Naive thymus-derived CD4-positive, alpha-beta T cell (primary cell): Measurements from ENCODE around the gene RNASE11. TPM values are rescaled to one million over a fixed set of nuclear protein-coding genes. Genes with fewer than 3 reads are reported as not detected.

Experiments used
- ATAC-seq: fragments of 150-1000 bp; cut with Tn5 transposase; 2 replicates; pipeline ENCODE4 v1.10.0; 2021; ENCODE audit warnings: mild to moderate bottlenecking, moderate library complexity
- CTCF ChIA-PET: fragments of 350-600 bp; sonication (Branson Sonifier 250); formaldehyde crosslinking; loops from one replicate; lab custom pipeline; 2021; ENCODE audit warnings: antibody characterized with exemption; lab: Charles Lee
- POLR2A ChIA-PET: fragments of 350-600 bp; sonication (Branson Sonifier 250); formaldehyde crosslinking; loops from one replicate; lab custom pipeline; 2021; ENCODE audit warnings: antibody characterized with exemption, inconsistent platforms; lab: Charles Lee
- DNase-seq, 9 donors: peaks; one replicate each; pipeline versions ENCODE4 v3.0.0 to v3.0.0-alpha.2; 2020 to 2022; ENCODE audit warnings: mixed read lengths in 1 of 9
- H3K27ac ChIP-seq: one replicate; pipeline ENCODE4 v1.7.0; 2013; ENCODE audit warnings: mild to moderate bottlenecking, low read depth, low read length, moderate library complexity
- H3K27me3 ChIP-seq, 2 donors: one replicate each; pipeline ENCODE4 v1.7.0; 2013; ENCODE audit warnings: low read length in 2 of 2, mild to moderate bottlenecking in 2 of 2, moderate library complexity in 2 of 2; ENCODE audit not compliant: control insufficient read depth in 2 of 2, insufficient read depth in 2 of 2
- H3K36me3 ChIP-seq, 3 experiments: 1 replicate in 2 of 3; 2 replicates in 1 of 3; pipeline ENCODE4 v1.7.0; 2013; ENCODE audit warnings: low read length in 3 of 3, mild to moderate bottlenecking in 3 of 3, moderate library complexity in 1 of 3; ENCODE audit not compliant: insufficient read depth in 3 of 3, control insufficient read depth in 2 of 3
- H3K4me1 ChIP-seq, 2 donors: one replicate each; pipeline ENCODE4 v1.7.0; 2013; ENCODE audit warnings: low read length in 2 of 2, mild to moderate bottlenecking in 2 of 2, moderate library complexity in 1 of 2; ENCODE audit not compliant: control insufficient read depth in 2 of 2, insufficient read depth in 2 of 2
- H3K4me3 ChIP-seq: 2 replicates; pipeline ENCODE4 v1.7.0; 2013; ENCODE audit warnings: mild to moderate bottlenecking, low read length
- H3K9me3 ChIP-seq, 3 experiments: 1 replicate in 2 of 3; 2 replicates in 1 of 3; pipeline ENCODE4 v1.7.0; 2013; ENCODE audit warnings: low read length in 3 of 3; ENCODE audit not compliant: control insufficient read depth in 2 of 3
- H3K27ac Mint-ChIP-seq, 9 donors: one replicate each; pipeline ENCODE4 v1.8.0; 2020 to 2022; ENCODE audit warnings: mixed read lengths in 9 of 9, mild to moderate bottlenecking in 8 of 9, moderate library complexity in 5 of 9, inconsistent platforms in 2 of 9
- H3K27me3 Mint-ChIP-seq, 5 donors: one replicate each; pipeline ENCODE4 v1.8.0; 2021 to 2022; ENCODE audit warnings: mixed read lengths in 5 of 5, mild to moderate bottlenecking in 1 of 5
- H3K36me3 Mint-ChIP-seq, 5 donors: one replicate each; pipeline ENCODE4 v1.8.0; 2020 to 2022; ENCODE audit warnings: mixed read lengths in 5 of 5, mild to moderate bottlenecking in 3 of 5, inconsistent platforms in 1 of 5
- H3K4me1 Mint-ChIP-seq, 7 donors: one replicate each; pipeline ENCODE4 v1.8.0; 2020 to 2022; ENCODE audit warnings: mixed read lengths in 7 of 7, mild to moderate bottlenecking in 3 of 7, inconsistent platforms in 1 of 7
- H3K4me3 Mint-ChIP-seq, 10 donors: one replicate each; pipeline ENCODE4 v1.8.0; 2020 to 2022; ENCODE audit warnings: mild to moderate bottlenecking in 10 of 10, mixed read lengths in 10 of 10, moderate library complexity in 6 of 10, inconsistent platforms in 2 of 10
- H3K9me3 Mint-ChIP-seq, 11 donors: one replicate each; pipeline ENCODE4 v1.8.0; 2020 to 2022; ENCODE audit warnings: mixed read lengths in 11 of 11, mild to moderate bottlenecking in 4 of 11, inconsistent platforms in 1 of 11, moderate library complexity in 1 of 11
- intact Hi-C, 2 donors: fragments of 100-400 bp; cut with micrococcal nuclease; formaldehyde crosslinking; loops; one replicate each; pipeline ENCODE4 v1.15.1; 2023
- polyA plus RNA-seq, 2 donors: library from polyadenylated mRNA; unstranded; fragments of 300-500 nt; fragmentation: Illumina TruSeq; gene quantifications; one replicate each; pipeline ENCODE4 v1.2.3, GENCODE V29; 2021
- total RNA-seq, 6 experiments: library from RNA in 5 of 6; stranded (reverse) in 5 of 6; gene quantifications; 1 replicate in 5 of 6; 2 replicates in 1 of 6; pipeline ENCODE4 v1.2.3 and lab custom pipeline; 2021 to 2026

RNASE11 gene
- total and polyA plus RNA-seq, 7 experiments from 2014 or later = not detected

DNA sequence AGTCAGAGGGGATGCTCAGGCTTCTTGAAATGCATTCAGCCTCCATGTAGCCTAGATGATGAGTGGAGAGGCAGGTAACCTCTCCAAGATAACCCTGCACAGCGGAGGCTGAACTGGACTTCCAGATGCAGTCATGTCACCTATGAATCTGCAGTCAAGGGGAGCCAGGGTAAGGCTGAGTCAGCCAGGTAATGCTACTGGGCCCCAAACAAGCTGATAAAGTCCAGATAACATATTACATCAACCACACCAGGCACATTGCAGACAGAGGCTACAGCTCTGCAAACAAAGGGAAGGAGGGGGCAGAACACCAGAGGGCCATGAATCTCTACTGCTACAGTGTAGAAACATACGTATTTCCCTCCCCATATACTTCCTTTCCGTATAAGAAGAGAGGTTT, 40.9 kb downstream of the RNASE11 start:
- DNase-seq (no peak), ATAC-seq (no peak)
- H3K4me3 Mint-ChIP-seq = no peak overlapping the region
- no peaks in the 10 kb centered on the region for H3K9me3 ChIP-seq
- no peaks in the 10 kb centered on the region for H3K27me3 ChIP-seq
- peaks cover 0 to 2% (median 0%) of the 10 kb centered on the region in 11 donors for H3K9me3 Mint-ChIP-seq
- ChIA-PET POLR2A (no interaction called here), CTCF (no interaction called here)
- H3K27ac ChIP-seq = no peak overlapping the region
- H3K36me3 ChIP-seq = no peaks in the 10 kb centered on the region
- H3K36me3 Mint-ChIP-seq = peaks cover 0 to 3% (median 0%) of the 10 kb centered on the region in 5 donors
- intact Hi-C loops = no loop called here
- H3K4me1 ChIP-seq = no peaks in the 10 kb centered on the region
- H3K27ac Mint-ChIP-seq = no peak overlapping the region
- H3K27me3 Mint-ChIP-seq = peaks cover 0 to 35% (median 12%) of the 10 kb centered on the region in 5 donors
- peaks cover 0 to 1% (median 0%) of the 10 kb centered on the region in 7 donors for H3K4me1 Mint-ChIP-seq
- H3K4me3 ChIP-seq = no peak overlapping the region

DNA sequence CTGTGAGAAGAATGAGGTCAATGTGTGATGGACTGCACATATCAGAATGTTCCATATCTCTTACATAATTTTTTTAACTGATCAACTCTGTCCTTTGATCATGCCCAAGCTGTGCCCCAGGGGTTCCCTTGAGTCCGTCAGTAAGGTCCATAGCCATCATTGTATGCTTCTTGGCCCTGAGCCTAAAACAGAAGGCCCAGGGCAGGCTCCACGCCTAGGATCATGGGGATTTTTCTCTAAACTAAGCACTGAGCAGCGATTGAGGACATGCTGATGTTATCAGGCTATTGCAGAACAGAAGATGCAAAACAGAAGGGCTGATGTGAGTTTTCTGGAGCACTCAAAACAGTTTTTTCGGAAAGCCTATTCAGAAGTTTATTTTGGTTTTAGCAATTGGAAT, 47.9 kb downstream of the RNASE11 start:
- ChIA-PET CTCF (interaction anchor here (1.0 kb wide), 1 partner anchor 9 kb away, joined by 3 read pairs; no protein-coding TSS in a partner anchor), POLR2A (no interaction called here)
- intact Hi-C loops = no loop called here
- no peak overlapping the region for H3K4me3 ChIP-seq
- no peaks in the 10 kb centered on the region for H3K36me3 ChIP-seq
- no peak overlapping the region for H3K4me3 Mint-ChIP-seq
- peaks cover 0 to 1% (median 0%) of the 10 kb centered on the region in 7 donors for H3K4me1 Mint-ChIP-seq
- H3K36me3 Mint-ChIP-seq = no peaks in the 10 kb centered on the region
- no peak overlapping the region for H3K27ac Mint-ChIP-seq
- H3K9me3 ChIP-seq = no peaks in the 10 kb centered on the region
- ATAC-seq (no peak), DNase-seq (no peak)
- H3K9me3 Mint-ChIP-seq = no peaks in the 10 kb centered on the region
- H3K4me1 ChIP-seq = no peaks in the 10 kb centered on the region
- H3K27me3 Mint-ChIP-seq = peaks cover 0 to 31% (median 9%) of the 10 kb centered on the region in 5 donors
- H3K27me3 ChIP-seq = no peaks in the 10 kb centered on the region
- H3K27ac ChIP-seq = no peak overlapping the region

Other genes starting within 250 kb of the RNASE11 start
- 10 to 100 TPM; 15.3 to 24.5 (median 21.3) TPM for gene PARP2, start 244.4 kb downstream of the RNASE11 start, total RNA-seq
- gene PARP2, start 244.4 kb downstream of the RNASE11 start, polyA plus RNA-seq = 10 to 100 TPM in 1 of 2 donors, 1 to 10 TPM in 1; 9.8 to 14.0 TPM
- 10 to 100 TPM; 23.5 to 56.0 (median 43.6) TPM for gene TEP1, start 174.5 kb downstream of the RNASE11 start, total RNA-seq
- 1 to 10 TPM in 1 of 2 donors, under 1 TPM in 1; 0.74 to 6.3 TPM for gene TEP1, start 174.5 kb downstream of the RNASE11 start, polyA plus RNA-seq
- under 1 TPM in 4 of 5 experiments, not detected in 1; 0.14 to 0.51 (median 0.23) TPM for gene KLHL33, start 151.8 kb downstream of the RNASE11 start, total RNA-seq
- gene KLHL33, start 151.8 kb downstream of the RNASE11 start, polyA plus RNA-seq = not detected
- 10 to 100 TPM; 54.2 to 77.2 (median 69.1) TPM for gene OSGEP, start 133.2 kb downstream of the RNASE11 start, total RNA-seq
- 10 to 100 TPM; 30.8 to 42.9 TPM for gene OSGEP, start 133.2 kb downstream of the RNASE11 start, polyA plus RNA-seq
- 100 to 1,000 TPM in 4 of 5 experiments, 10 to 100 TPM in 1; 97.4 to 159 (median 129) TPM for gene APEX1, start 132.8 kb downstream of the RNASE11 start, total RNA-seq
- gene APEX1, start 132.8 kb downstream of the RNASE11 start, polyA plus RNA-seq = 100 to 1,000 TPM; 161 to 205 TPM
- gene PIP4P1, start 126.6 kb downstream of the RNASE11 start, total RNA-seq = 10 to 100 TPM; 34.9 to 87.1 (median 74.2) TPM
- 10 to 100 TPM; 20.7 to 38.5 TPM for gene PIP4P1, start 126.6 kb downstream of the RNASE11 start, polyA plus RNA-seq
- gene PNP, start 118.6 kb downstream of the RNASE11 start, total RNA-seq = 100 to 1,000 TPM in 2 of 5 experiments, 10 to 100 TPM in 3; 58.9 to 179 (median 83.0) TPM
- gene PNP, start 118.6 kb downstream of the RNASE11 start, polyA plus RNA-seq = 10 to 100 TPM; 35.6 to 59.6 TPM
- 1 to 10 TPM in 1 of 5 experiments, under 1 TPM in 4; 0.63 to 1.1 (median 0.70) TPM for gene RNASE10, start 82.5 kb downstream of the RNASE11 start, total RNA-seq
- gene RNASE10, start 82.5 kb downstream of the RNASE11 start, polyA plus RNA-seq = not detected
- gene RNASE9, start 27.0 kb downstream of the RNASE11 start, total RNA-seq = not detected
- gene RNASE9, start 27.0 kb downstream of the RNASE11 start, polyA plus RNA-seq = not detected
- gene RNASE12, start 3.4 kb upstream of the RNASE11 start, total RNA-seq = not detected
- gene RNASE12, start 3.4 kb upstream of the RNASE11 start, polyA plus RNA-seq = not detected
- not detected for gene OR6S1, start 53.7 kb upstream of the RNASE11 start, total RNA-seq
- not detected for gene OR6S1, start 53.7 kb upstream of the RNASE11 start, polyA plus RNA-seq
- gene RNASE4, start 96.6 kb upstream of the RNASE11 start, total RNA-seq = 1 to 10 TPM in 1 of 5 experiments, under 1 TPM in 4; 0.17 to 4.2 (median 0.43) TPM
- gene RNASE4, start 96.6 kb upstream of the RNASE11 start, polyA plus RNA-seq = under 1 TPM in 1 of 2 donors, not detected in 1; 0.83 TPM
- gene ANG, start 100.8 kb upstream of the RNASE11 start, total RNA-seq = 1 to 10 TPM in 3 of 5 experiments, not detected in 2; 1.6 to 3.5 (median 1.7) TPM
- under 1 TPM in 1 of 2 donors, not detected in 1; 0.40 TPM for gene ANG, start 100.8 kb upstream of the RNASE11 start, polyA plus RNA-seq
- gene EDDM3A, start 157.9 kb upstream of the RNASE11 start, total RNA-seq = not detected
- not detected for gene EDDM3A, start 157.9 kb upstream of the RNASE11 start, polyA plus RNA-seq
- not detected for gene EDDM3B, start 180.4 kb upstream of the RNASE11 start, total RNA-seq
- gene EDDM3B, start 180.4 kb upstream of the RNASE11 start, polyA plus RNA-seq = not detected
- gene RNASE6, start 193.3 kb upstream of the RNASE11 start, total RNA-seq = 10 to 100 TPM in 1 of 5 experiments, 1 to 10 TPM in 4; 2.7 to 34.2 (median 2.9) TPM
- 1 to 10 TPM; 3.6 to 5.6 TPM for gene RNASE6, start 193.3 kb upstream of the RNASE11 start, polyA plus RNA-seq
- gene RNASE1, start 214.8 kb upstream of the RNASE11 start, total RNA-seq = 10 to 100 TPM in 2 of 5 experiments, 1 to 10 TPM in 1, not detected in 2; 1.8 to 19.0 (median 15.5) TPM
- not detected for gene RNASE1, start 214.8 kb upstream of the RNASE11 start, polyA plus RNA-seq